M059J (cell line): ENCODE measurements around the gene C20orf141. TPM values are rescaled to one million over a fixed set of nuclear protein-coding genes. Genes with fewer than 3 reads are reported as not detected.
"Not testable (repeated sequence)": the region's sequence is repeated elsewhere in the genome, so short reads cannot be mapped to it uniquely, and the experiment has no call there.

Experiments used
- DNase-seq: peaks from one replicate; pipeline ENCODE4 v3.0.0-alpha.2; 2012; ENCODE audit warnings: low read depth
- total RNA-seq: library from RNA; depleted of rRNA; stranded (reverse); fragments of >200 nt; shearing (Covaris generic); gene quantifications from 2 replicates; pipeline ENCODE4 v1.2.3, GENCODE V29; 2014; rRNA removed

C20orf141 gene, protein sequence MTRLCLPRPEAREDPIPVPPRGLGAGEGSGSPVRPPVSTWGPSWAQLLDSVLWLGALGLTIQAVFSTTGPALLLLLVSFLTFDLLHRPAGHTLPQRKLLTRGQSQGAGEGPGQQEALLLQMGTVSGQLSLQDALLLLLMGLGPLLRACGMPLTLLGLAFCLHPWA
- total RNA-seq = not detected in 2 replicates

DNA sequence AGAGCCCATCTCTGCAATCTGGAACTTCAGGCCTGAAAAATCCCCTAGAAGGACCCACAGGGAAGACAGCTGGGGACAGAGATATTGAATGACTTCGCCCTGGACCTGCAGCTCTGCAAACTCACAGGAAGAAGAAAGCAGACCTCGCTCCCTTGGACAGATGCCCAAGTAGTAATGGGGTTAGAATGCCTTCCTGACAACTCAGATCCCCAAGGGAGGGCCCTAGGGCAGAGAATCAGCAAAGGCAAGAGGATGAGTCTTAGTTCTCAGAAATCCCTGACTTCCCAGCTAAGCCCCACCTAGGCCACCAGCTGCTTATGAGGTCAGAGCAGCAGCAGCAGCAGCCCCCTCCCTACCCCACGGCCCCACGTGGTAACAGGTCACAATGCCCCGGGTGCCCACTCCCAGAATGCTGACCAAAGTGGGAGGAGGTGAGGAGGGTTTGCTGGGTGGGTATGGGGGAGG, at the start of gene C20orf141:
C20orf141 (plus strand) TSS at position 401 of the 465 bp plus-strand sequence. CDS start 198 bp downstream, outside the sequence.
- peak; percentile 100 for DNase-seq

DNA sequence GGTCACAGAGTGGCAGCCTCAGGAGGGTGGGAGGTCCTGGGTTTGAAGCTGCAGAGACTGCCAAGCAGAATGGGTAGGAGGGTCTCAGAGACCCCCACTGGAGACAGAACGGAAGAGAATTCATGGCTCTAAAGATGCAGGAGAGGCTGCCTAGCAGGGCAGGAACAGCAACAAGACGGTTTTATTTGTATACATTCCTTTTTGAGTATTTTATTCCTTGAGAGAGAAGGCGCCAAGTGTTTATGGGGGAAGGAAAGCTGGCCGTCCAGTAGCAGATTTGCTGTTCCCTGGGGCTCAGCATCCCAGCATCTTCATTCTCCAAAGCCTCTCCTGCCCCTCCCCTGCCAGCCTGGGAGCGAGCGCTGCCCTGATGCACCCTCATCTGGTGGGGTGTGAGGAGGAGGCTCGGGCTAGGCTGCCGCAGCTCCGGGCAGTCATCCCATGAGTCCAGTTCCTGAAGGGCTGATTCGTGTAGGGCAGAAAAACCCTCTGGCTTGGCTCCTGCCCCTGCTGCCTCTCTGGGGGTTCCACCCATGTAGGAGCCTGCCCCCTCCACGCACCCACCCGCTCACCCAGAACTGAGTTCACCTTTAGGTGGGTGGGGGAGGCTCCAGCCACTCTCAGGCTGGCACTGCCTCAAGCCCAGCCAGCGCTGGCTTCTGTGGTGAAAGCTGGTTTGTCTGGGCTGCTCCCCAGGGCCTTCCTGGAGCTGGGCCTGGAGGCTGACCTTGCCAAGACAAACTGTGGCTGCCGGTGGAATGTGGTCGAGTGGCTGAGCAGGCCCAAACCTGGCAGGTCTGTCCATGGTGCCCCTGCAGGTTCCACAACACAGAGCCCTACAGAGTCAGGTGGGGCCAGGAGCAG, 46.8 kb upstream of the C20orf141 start:
- peak; percentile 82 for DNase-seq

DNA sequence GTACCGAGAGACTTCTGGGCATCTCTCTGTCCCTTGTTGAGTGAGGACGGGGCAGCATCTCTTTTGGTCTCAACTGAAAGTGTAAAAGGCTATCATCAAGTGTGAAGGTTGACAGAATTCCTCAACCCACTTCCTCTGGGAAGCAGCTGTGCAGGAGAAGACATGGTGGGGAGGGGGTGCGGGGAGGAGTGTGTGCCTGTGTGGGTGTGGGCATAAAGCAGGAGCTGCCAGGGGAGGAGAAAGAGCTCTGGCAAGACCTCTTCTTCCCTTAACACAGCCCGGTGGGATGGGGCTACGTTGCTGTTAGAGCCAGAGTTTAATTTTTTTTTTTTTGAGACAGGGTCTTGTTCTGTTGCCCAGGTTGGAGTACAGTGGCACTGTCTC, 46.2 kb upstream of the C20orf141 start:
- no peak for DNase-seq

DNA sequence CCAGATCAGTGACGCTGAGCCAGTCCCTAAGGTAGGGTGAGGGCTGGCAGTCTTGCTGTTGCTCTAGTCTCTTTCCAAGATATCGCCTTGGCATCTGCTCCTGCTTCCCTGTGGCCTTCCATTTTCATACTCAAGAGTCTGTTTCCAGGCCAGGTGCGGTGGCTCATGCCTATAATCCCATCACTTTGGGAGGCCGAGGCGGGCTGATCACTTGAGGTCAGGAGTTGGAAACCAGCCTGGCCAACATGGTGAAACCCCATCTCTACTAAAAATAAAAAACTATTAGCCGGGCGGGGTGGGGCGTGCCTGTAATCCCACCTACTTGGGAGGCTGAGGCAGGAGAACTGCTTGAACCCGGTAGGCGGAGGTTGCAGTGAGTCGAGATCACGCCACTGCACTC, 44.7 kb upstream of the C20orf141 start:
- not testable (repeated sequence) for DNase-seq

DNA sequence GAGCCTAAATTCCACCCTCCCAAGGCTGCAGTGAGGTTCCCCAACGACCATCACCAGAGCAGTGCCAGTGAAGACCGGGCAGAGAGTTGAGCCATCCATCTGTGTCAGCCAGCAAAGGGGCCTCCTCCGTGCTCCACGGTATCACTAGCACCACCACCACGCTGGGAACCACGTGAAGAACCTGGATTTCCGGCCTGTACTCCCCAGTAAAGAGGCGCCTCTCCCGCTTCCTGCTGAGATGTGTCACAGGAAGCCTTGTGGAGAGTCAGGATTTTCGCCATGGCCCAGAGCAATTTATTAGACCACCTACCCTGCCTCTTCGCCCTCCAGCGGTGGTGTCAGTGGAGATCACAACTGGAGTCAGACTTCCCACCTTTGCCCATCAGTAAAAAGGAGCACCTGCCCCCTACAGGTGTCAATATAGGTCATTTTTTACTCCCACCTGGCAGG, 43.1 kb upstream of the C20orf141 start:
- DNase-seq = peak; percentile 67

DNA sequence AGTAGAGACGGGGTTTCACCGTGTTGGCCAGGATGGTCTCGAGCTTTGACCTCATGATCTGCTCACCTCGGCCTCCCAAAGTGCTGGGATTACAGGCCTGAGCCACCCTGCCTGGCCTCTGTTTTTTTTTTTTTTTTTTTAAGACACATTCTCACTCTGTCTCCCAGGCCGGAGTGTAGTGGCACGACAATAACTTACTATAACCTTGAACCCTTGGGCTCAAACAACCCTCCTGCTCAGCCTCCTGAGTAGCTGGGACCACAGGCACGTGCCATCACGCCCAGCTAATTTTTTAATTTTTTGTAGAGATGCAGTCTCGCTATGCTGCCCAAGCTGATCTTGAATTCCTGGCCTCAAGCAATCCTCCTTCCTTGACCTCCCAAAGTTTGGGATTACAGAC, 41.0 kb upstream of the C20orf141 start:
- DNase-seq = no peak

DNA sequence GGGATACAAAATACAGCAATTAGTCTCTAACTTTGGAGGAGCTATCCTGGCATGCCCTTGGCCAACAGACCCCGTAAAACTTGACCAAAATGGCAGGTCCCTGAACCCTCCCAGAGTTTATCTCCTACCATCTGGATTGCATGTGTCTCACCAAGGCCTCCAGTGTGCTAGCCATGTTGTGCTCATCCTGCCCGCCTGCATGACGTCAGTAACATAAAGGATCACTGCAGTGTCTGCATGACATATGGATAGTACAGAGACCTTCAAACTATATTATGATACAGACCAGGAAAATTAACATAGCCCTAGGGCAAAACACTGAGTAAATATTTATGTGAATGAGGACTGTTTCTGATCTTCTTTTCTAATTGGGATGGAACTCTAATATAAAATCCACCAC, 39.6 kb upstream of the C20orf141 start:
- DNase-seq = no peak

DNA sequence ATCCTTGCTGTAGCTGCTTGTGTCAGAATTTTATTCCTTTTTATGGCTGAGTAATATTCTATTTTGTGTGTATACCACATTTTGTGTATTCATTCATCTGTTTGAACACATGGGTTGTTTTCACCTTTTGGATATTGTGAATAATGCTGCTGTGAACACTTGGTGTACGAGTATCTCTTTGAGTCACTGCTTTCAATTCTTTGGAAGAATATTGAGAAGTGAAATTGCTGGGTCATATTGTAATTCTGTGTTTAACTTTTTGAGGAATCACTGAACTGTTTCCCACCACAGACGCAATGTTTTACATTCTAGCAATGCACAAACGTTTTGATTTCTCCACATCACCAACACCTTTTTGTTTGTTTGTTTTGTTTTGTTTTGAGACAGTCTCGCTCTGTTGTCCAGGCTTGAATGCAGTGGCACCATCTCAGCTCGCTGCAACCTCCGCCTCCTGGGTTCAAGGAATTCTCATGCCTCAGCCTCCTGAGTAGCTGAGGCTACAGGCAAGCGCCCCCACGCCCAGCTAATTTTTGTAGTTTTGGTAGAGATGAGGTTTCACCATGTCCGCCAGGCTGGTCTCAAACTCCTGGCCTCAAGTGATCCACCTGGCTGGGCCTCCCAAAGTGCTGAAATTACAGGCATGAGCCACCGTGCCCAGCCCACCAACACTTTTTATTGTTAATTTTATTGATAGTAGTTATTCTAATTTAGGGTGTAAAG, 36.0 kb upstream of the C20orf141 start:
- DNase-seq = no peak

DNA sequence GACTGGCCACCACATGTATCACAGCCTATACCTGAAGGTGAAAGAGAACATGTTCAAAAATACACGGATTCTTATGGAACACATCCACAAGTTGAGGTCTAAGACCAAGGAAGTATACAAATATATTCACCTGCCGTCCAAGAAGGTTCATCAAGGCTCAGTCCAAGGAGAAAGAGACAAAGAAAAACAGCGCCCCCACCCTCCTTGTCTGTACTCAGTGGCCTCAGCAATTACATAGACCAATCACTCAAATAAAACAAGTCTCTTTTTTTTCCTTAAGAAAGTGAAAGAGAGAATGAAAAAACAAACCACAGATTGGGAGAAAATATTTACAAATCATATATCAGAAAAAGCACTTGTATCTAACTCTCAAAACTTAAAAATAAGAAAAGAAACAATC, 33.8 kb upstream of the C20orf141 start:
- no peak for DNase-seq

DNA sequence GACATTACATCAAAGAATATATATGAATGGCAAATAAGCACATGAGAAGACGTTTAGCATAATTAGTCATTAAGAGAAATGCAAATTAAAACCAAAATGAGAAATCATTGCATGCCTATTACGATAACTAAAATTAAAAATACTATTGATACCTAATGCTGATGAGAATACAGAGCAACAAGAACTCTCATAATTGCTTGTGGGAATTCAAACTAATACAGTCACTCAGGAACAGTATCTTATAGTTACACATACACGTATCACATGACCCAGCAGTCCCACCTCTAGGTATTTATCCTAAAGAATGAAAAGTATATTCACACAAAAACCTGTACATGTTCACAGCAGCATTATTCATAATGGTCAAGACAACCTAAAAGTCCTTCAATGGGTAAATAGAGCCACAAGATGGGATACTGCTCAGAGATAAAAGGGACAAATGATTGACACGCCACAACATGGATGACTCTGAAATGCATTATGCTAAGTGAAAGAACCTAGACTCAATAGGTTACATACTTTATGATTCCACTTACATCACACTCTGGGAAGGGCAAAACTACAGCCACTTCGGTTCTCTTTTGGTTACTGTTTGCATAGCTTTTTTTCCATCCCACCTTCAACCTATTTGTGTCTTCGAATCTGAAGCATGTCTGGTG, 30.8 kb upstream of the C20orf141 start:
- no peak for DNase-seq

DNA sequence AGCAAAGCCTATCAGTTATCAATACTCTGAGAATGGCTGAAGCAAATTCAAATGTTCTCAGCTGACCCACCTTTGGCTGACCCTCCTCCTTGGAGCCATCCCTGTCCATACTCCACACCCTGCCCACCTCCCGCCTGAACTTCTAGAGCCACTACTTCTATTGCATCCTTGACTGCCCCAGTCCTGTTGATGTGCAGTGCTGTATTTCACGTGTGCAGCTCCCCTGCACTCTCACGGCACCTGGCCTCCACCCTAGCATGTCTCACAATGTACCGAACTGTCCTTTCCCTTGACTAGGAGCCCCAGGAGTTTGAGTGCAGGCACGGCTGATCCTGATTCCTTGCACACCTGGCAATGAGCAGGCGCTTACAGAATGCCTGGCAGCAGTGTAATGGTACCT, 21.3 kb upstream of the C20orf141 start:
- no peak for DNase-seq

DNA sequence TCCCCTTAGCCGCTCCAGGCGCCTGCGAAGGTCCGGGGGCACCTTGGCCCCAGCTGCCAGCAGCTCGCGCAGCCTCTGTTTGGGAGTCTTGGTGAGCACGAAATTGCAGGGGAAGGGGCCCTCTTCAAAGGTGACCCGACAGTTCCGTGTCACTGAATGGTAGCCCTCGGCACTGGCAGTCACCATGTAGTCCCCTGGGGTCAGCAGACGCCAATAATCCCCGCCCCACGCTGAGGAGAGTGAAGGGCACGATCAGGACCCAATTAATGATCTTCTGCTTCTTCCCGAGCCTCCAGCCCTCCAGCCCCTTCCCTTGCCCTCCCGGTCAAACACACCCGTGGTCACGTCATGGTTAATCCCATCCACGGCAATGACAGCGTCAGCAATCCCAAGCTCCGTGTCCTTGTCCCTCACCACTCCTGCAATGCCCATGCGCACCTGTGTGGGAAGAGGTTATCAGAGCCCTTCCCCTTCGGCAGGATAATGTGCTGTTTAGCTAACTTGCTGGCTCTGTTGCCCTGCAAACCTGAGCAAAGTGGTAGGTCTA, 20.5 kb upstream of the C20orf141 start:
- no peak for DNase-seq

DNA sequence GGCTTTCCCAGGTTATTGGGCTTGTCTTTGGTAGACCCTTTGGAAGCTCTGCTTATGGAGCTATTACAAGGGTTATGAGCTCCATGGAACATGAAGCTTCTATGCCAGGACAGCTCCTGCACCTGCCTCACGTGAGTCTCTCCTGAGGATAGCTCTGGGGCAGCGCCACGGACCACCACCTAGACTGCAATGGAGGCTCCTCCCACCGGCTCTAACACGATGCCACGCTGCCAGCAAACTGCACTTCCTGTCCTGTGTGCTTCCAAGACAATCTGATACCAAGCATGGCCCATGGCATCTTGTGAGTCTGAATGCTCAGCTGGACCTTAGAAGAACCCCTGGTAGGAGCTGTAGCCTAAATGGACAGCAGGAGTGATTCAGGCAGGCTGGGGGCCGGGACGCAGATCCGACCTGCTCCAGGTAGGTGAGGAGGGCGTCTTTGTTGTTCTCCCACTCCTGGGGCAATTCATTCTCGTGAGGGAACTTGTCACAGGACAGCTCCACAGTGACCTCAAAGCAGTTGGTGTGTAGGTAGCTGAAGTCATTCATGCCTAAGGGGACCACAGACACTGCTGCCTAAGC, 19.8 kb upstream of the C20orf141 start:
- DNase-seq = no peak

DNA sequence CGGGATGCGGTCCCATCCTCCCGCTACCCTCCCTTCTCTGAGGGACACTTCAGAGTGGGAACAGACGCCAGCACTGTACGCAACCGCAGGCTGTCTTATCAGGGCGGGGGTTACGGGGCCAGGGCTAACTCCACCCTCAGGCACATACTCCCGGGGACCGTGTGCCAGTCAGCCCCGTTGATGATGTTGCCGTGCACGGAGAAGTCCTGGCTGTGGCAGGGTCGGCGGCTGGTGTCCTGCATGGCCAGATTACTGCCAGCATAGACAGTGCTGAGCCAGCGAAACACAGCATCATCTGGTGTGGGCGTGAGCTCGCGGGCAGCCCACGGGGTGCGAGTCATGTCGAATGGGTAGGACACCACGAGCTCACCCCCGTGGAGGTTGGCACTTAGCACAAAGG, 19.3 kb upstream of the C20orf141 start:
- no peak for DNase-seq

DNA sequence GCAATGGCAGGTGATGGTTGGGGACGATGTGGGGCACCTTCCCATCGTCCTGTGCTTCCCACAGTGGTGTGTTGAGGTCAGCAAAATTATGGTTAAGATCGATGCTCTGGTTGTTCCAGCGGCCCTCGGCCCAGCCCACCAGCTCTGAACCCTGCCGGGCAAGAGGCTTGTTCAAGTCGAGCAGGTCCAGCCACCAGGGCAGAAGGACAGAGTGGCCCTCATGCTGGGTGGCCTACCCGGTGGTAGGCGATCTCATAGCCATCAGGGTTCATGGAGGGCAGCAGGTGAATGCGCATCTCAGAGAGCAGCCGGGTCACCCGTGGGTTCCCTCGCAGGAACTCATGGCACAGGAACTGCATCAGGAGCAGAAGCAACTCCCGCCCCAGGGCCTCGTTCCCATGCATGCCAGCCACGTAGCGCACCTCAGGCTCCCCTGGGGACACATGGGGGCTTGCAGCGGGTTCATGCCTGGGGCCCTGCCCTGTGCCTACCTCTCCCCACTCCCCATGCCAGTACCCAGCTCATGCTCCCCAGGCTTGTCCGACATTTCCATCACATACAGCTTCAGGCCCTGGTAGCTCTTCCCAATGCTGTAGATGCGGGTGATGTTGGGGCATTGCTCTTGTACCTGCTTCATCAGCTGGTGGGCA, 18.7 kb upstream of the C20orf141 start:
- DNase-seq = no peak

DNA sequence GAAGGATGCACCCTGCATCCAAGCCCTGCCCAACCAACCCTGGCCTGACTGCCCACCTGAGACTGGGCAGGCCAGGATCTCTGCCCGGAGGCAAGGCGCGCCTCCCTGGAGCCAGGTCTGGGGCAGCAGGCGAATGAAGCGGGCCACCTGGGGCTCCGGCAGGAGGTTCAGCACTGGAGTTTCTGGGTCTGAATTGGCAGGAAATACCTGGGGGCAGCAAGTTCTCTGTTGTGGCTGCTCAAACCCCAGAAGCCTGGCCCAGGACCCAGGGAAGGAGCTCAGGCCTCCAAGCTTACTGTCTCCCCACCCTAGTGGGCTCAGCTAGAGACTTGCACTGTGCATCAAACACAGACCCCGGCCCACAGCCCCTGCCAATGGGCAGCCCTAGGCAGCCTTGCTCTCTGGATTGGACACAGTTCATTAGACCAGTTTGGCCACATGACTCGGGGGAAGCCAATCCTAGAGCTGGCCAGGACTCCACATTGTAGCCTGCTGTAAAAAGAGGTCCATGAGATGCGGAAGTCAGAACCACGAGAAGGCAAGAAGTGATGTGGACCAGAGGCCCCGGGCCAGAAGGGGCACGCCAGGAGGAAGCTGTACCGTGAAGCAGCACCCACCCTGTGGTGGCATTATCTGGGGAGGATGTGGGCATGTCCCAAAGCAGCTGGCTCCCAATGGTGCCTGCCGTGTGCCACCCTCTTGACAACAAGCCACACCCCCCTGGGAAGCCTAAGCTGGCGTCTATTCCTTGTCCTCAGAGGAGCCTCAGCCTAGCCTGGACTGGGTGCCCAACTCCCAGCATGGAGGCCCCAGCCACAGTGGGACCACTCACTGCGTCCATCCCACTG, 17.4 kb upstream of the C20orf141 start:
- DNase-seq = no peak

DNA sequence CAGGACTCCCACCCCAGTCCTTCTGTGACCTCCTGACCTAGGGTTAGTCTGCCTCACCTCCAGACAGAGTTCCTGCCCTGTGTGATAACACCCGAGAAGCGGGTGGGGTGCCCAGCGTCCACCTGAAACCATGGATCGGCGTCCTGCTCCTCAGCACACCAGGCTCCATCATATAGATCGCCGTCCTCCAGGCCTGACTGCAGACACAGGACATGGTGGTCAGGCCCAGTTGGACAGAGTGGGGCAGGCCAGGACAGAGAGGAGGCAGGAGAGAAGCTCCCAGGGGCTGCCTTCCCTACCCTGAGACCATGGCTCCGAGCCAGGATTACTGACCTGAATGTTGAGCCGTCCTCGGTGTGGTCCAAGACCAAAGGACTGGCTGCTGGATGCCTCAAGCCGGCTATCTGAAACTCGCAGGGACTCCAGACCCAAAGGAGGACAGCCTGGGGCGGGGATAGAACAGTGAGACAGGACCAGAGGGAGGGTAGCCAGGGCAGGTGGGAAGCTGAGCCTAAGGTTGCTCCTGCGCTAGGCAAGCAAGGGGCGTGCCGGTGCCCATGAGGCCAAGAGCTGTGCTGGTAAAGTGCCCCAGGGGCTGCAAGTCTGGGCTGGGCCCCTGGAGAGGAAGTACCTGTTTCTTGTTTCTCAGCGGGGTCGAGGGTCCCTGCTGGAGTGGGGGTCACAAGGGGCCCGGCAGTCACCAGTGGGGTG, 16.5 kb upstream of the C20orf141 start:
- no peak for DNase-seq

DNA sequence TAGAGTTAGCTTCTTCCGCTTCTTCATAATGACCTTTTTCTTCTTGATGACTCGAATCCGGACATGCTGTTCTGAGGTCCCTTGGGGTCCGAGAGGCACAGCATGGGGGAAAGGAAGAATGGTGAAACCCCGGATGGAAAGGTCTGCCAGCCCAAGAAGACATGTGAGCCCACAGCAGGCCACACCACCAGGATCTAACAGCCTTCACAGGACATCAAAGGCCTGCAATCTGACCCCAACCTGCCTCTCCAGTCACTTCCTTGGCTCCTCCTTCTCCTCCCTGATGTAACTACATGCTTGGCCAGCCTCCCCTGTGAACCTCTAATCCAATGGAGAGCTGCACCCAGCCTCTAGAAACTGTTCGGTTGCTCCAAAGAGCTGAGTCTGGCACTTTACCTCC, 16.0 kb upstream of the C20orf141 start:
- DNase-seq = peak; percentile 53

DNA sequence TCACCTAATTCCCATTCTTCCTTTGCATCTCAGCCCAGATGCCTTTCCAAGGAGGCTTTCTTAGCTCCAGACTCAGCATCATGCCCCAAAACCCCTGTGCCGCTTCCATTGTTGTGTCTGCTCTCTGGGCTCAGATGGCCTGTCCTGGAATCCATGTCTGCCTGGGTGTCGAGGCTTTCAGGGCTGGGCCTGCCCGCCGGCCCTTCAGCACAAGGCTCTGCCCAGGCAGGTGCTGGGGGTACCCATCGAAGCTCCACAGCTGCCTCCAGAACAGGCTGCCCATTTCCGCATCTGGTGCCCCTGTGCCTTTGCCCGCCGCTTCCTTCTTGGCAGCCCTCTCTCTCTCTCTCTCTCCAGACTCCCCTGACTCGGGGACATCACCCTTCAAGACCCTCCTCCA, 15.5 kb upstream of the C20orf141 start:
- DNase-seq = no peak
